Transverse colon (tissue), 4 donors: ENCODE results near the gene GBF1. TPM values are rescaled to one million over a fixed set of nuclear protein-coding genes. Genes with fewer than 3 reads are reported as not detected.

Experiments
- DNase-seq: peaks from one replicate; pipeline ENCODE4 v3.0.0-alpha.2; 2019
- H3K27ac ChIP-seq, 4 donors: fragments of 200-600 bp; sonication (generic); 2 replicates each; pipeline ENCODE4 v1.5.1; 2016 to 2018; ENCODE audit warnings: inconsistent platforms in 4 of 4
- H3K27me3 ChIP-seq: fragments of 200-600 bp; sonication (generic); 2 replicates; pipeline ENCODE4 v1.5.1; 2017; ENCODE audit warnings: inconsistent platforms
- H3K36me3 ChIP-seq, 4 donors: fragments of 200-600 bp; sonication (generic); 2 replicates each; pipeline ENCODE4 v1.5.1; 2017 to 2019; ENCODE audit warnings: inconsistent platforms in 4 of 4
- H3K4me1 ChIP-seq, 4 donors: fragments of 200-600 bp; sonication (generic); 2 replicates each; pipeline ENCODE4 v1.5.1; 2017 to 2020; ENCODE audit warnings: inconsistent platforms in 4 of 4
- H3K4me3 ChIP-seq, 4 donors: fragments of 200-600 bp; sonication (generic); 1 replicate in 1 of 4; 2 replicates in 3 of 4; pipeline versions ENCODE4 v1.5.1 to v1.6.1; 2017 to 2019; ENCODE audit warnings: inconsistent platforms in 4 of 4
- H3K9me3 ChIP-seq, 2 donors: fragments of 200-600 bp; sonication (generic); 2 replicates each; pipeline ENCODE4 v1.5.1; 2017 to 2019; ENCODE audit warnings: inconsistent platforms in 2 of 2
- CTCF ChIP-seq, 5 experiments: fragments of 200-600 bp in 3 of 5; fragments of 450-650 bp in 2 of 5; sonication (generic) in 3 of 5; IDR thresholded peaks; 1 replicate in 2 of 5; 2 replicates in 3 of 5; pipeline ENCODE4 v1.5.1; 2016 to 2017; ENCODE audit warnings: antibody characterized with exemption in 5 of 5, inconsistent platforms in 3 of 5, mild to moderate bottlenecking in 2 of 5, moderate library complexity in 1 of 5
- EP300 ChIP-seq: sonication (generic); formaldehyde crosslinking; IDR thresholded peaks from one replicate; pipeline ENCODE4 v1.6.1; 2017; ENCODE audit warnings: antibody characterized with exemption, low read depth
- POLR2A ChIP-seq: fragments of 450-650 bp; IDR thresholded peaks from one replicate; pipeline ENCODE4 v1.6.1; 2016; ENCODE audit warnings: antibody characterized with exemption, mild to moderate bottlenecking, moderate library complexity
- POLR2AphosphoS5 ChIP-seq, 3 donors: sonication (generic); formaldehyde crosslinking; IDR thresholded peaks; one replicate each; pipeline ENCODE4 v1.6.1; 2016; ENCODE audit warnings: antibody characterized with exemption in 3 of 3
- WGBS, 2 donors: methylation state at CpG; one replicate each; pipeline ENCODE4 v1.1.5; 2018; ENCODE audit warnings: low coverage in 1 of 2; 5-methylcytosine and 5-hydroxymethylcytosine counted together
- in situ Hi-C, 4 donors: fragments of 200-750 bp; cut with MboI; loops; one replicate each; pipeline versions ENCODE4 v1.15.0 to v1.15.1; 2017; ENCODE audit warnings: low sequenced_read_pairs in 3 of 4, low pct_ligation_motif_present in 1 of 4, low pct_unique_long_range_greater_than_20kb in 1 of 4
- intact Hi-C: fragments of 100-400 bp; cut with DNase I; formaldehyde crosslinking; loops from one replicate; pipeline ENCODE4 v1.15.1; 2023; ENCODE audit warnings: low total_unique reads
- total RNA-seq, 4 donors: library from RNA; depleted of rRNA; stranded (reverse); fragments of >200 nt; gene quantifications; one replicate each; pipeline ENCODE4 v1.1.0, GENCODE V29; 2016

The GBF1 gene
- 10 to 100 TPM; 60.5 to 97.6 (median 67.5) TPM for total RNA-seq

GRCh38 chr10:102245082-102245931 lies at the start of gene GBF1:
Gene GBF1, plus strand, starts transcription at chr10:102245532. Its CDS starts 13,407 bp downstream, at chr10:102258939.
- peaks cover 16% of the 10 kb centered on the region for H3K27me3 ChIP-seq
- H3K27ac ChIP-seq, result peak within 1 kb of the TSS; percentile 92 to 98 (median 94)
- no peaks in the 10 kb centered on the region for H3K9me3 ChIP-seq
- TF ChIP-seq POLR2A (peak; percentile 99), CTCF (IDR thresholded peaks at IDR 0.05) (no peak), POLR2AphosphoS5 (IDR thresholded peaks at IDR 0.05) (peak; percentile 99 to 100 (median 99))
- peak; percentile 95 for DNase-seq
- H3K4me3 ChIP-seq, result peak within 1 kb of the TSS; percentile 70 to 95 (median 86)
- H3K36me3 ChIP-seq, result no peaks in the 10 kb centered on the region
- peaks cover 26 to 72% (median 54%) of the 10 kb centered on the region in 4 donors for H3K4me1 ChIP-seq
- in situ Hi-C loops (no loop called here), intact Hi-C loops (no loop called here)
- WGBS, 2 donors, result 0 to 1% methylated on average over 13 to 47 of the region's 47 CpGs

DNA sequence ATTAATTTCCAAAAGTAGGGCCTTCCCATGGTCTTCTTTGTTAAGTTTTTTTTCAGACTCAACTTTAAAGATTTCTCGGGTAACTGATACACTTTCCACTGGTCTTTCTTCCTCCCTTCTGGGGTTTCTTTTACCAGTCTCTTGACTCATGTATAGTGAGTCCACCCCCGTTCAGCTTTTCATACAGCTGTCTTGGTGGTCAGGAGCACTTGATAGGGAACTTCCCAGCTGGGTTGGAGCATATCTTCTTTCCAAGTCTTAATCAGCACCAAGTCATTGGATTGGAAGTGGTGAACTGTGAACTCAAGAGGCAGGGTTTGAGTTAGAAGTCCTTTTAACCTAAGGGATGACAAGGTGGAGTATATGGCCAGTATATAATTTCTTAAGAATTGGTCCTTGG lies 48.4 kb upstream of the GBF1 start:
- no peak overlapping the region for H3K27ac ChIP-seq
- no peak for DNase-seq
- no peaks in the 10 kb centered on the region for H3K27me3 ChIP-seq
- in situ Hi-C loops, result no loop called here
- intact Hi-C loops, result no loop called here
- no peaks in the 10 kb centered on the region for H3K36me3 ChIP-seq
- TF ChIP-seq POLR2A, result no peak
- no peak for TF ChIP-seq CTCF (IDR thresholded peaks at IDR 0.05)
- no peak for TF ChIP-seq EP300
- TF ChIP-seq POLR2AphosphoS5 (IDR thresholded peaks at IDR 0.05), result no peak
- H3K4me1 ChIP-seq, result no peaks in the 10 kb centered on the region
- H3K9me3 ChIP-seq, result peaks cover 0 to 3% of the 10 kb centered on the region in 2 donors
- 72% methylated on average over 2 of the region's 2 CpGs; no CpG with 5 or more reads in 1 of the 2 donors for WGBS, 2 donors
- H3K4me3 ChIP-seq, result no peak overlapping the region

DNA sequence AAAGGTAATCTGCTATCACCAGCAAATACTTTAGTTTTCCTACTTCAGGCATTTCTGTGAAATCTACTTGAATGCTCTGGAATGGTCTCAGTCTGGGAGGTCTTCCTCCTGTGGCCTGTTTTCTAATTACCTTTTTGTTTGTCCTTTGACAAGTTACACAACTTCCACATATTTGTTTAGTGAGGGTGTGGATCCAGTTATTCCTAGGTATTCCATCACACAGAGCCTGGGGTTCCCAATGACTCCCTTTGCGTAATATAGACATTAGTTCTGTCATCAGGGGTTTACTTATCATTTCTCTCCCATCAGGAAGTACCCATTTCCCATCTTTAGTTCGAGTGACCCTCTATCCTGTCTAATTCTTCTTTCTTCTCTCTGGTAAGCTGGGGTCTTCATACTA lies 47.3 kb upstream of the GBF1 start:
- no peak for TF ChIP-seq POLR2AphosphoS5 (IDR thresholded peaks at IDR 0.05)
- Histone ChIP-seq H3K27ac (no peak overlapping the region), H3K4me1 (no peaks in the 10 kb centered on the region), H3K27me3 (no peaks in the 10 kb centered on the region), H3K9me3 (no peaks in the 10 kb centered on the region), H3K36me3 (no peaks in the 10 kb centered on the region), H3K4me3 (no peak overlapping the region)
- intact Hi-C loops (no loop called here), in situ Hi-C loops (no loop called here)
- WGBS, 2 donors, result 17 to 45% methylated on average over 1 to 2 of the region's 2 CpGs
- DNase-seq, result no peak

- no peak for DNase-seq
- in situ Hi-C loops, result no loop called here
- intact Hi-C loops, result no loop called here
- H3K4me1 ChIP-seq, result no peaks in the 10 kb centered on the region
- peaks cover 6 to 11% of the 10 kb centered on the region in 2 donors for H3K9me3 ChIP-seq
- no peaks in the 10 kb centered on the region for H3K36me3 ChIP-seq
- TF ChIP-seq POLR2A (no peak), CTCF (IDR thresholded peaks at IDR 0.05) (no peak), EP300 (no peak), POLR2AphosphoS5 (IDR thresholded peaks at IDR 0.05) (no peak)
- no peak overlapping the region for H3K4me3 ChIP-seq
- no peak overlapping the region for H3K27ac ChIP-seq
- 81% methylated on average over 21 of the region's 34 CpGs; no CpG with 5 or more reads in 1 of the 2 donors for WGBS, 2 donors
- no peaks in the 10 kb centered on the region for H3K27me3 ChIP-seq
Observed at GRCh38 chr10:102200751-102201640, 44.3 kb upstream of the GBF1 start.
